H9 (cell line): ENCODE results near the gene CTPS1. TPM values are rescaled to one million over a fixed set of nuclear protein-coding genes. Genes with fewer than 3 reads are reported as not detected.

Experiments used
- DNase-seq: peaks from one replicate; pipeline ENCODE4 v3.0.0-alpha.2; 2017
- H2AFZ ChIP-seq: one replicate; pipeline ENCODE4 v1.6.1; 2013; ENCODE audit warnings: mild to moderate bottlenecking, low read length, control low read depth, moderate library complexity
- H2AK5ac ChIP-seq: 2 replicates; pipeline ENCODE4 v1.6.1; 2013; ENCODE audit warnings: low read length, control low read depth, mixed read lengths; ENCODE audit not compliant: insufficient read length
- H2BK120ac ChIP-seq: one replicate; pipeline ENCODE4 v1.6.1; 2013; ENCODE audit warnings: low read depth, mild to moderate bottlenecking, low read length, control low read depth, inconsistent platforms; ENCODE audit not compliant: poor library complexity, severe bottlenecking
- H2BK12ac ChIP-seq: 2 replicates; pipeline ENCODE4 v1.6.1; 2013; ENCODE audit warnings: low read length, control low read depth, mixed read lengths, low read depth; ENCODE audit not compliant: insufficient read length
- H2BK15ac ChIP-seq: 2 replicates; pipeline ENCODE4 v1.6.1; 2013; ENCODE audit warnings: low read depth, low read length, control low read depth
- H2BK20ac ChIP-seq: one replicate; pipeline ENCODE4 v1.6.1; 2013; ENCODE audit warnings: low read depth, mild to moderate bottlenecking, low read length, control low read depth, inconsistent platforms; ENCODE audit not compliant: poor library complexity, severe bottlenecking
- H2BK5ac ChIP-seq: 2 replicates; pipeline ENCODE4 v1.6.1; 2013; ENCODE audit warnings: low read length, control low read depth, mixed read lengths; ENCODE audit not compliant: insufficient read length
- H3K14ac ChIP-seq: 2 replicates; pipeline ENCODE4 v1.6.1; 2013; ENCODE audit warnings: low read length, control low read depth; ENCODE audit not compliant: insufficient read depth
- H3K18ac ChIP-seq: 2 replicates; pipeline ENCODE4 v1.6.1; 2013; ENCODE audit warnings: low read depth, mild to moderate bottlenecking, mixed read lengths, low read length, control low read depth; ENCODE audit not compliant: insufficient read length
- H3K23ac ChIP-seq: 2 replicates; pipeline ENCODE4 v1.6.1; 2013; ENCODE audit warnings: low read length, control low read depth, mixed read lengths, low read depth; ENCODE audit not compliant: insufficient read length
- H3K23me2 ChIP-seq: 2 replicates; pipeline ENCODE4 v1.6.1; 2013; ENCODE audit warnings: low read depth, mild to moderate bottlenecking, mixed read lengths, low read length, control low read depth; ENCODE audit not compliant: insufficient read length, poor library complexity, severe bottlenecking
- H3K27ac ChIP-seq: 2 replicates; pipeline ENCODE4 v1.5.1; 2013; ENCODE audit warnings: low read length, control low read depth, mixed read lengths, low read depth; ENCODE audit not compliant: insufficient read length
- H3K27me3 ChIP-seq: 2 replicates; pipeline ENCODE4 v1.6.1; 2013; ENCODE audit warnings: low read length, control low read depth, inconsistent platforms; ENCODE audit not compliant: insufficient read depth
- H3K4ac ChIP-seq: 2 replicates; pipeline ENCODE4 v1.6.1; 2013; ENCODE audit warnings: low read depth, mild to moderate bottlenecking, control low read depth, inconsistent platforms, low read length, moderate library complexity
- H3K4me1 ChIP-seq: 2 replicates; pipeline ENCODE4 v1.6.1; 2013; ENCODE audit warnings: low read length, control low read depth, inconsistent platforms; ENCODE audit not compliant: insufficient read depth
- H3K4me2 ChIP-seq: 2 replicates; pipeline ENCODE4 v1.6.1; 2013; ENCODE audit warnings: low read length, control low read depth, mixed read lengths; ENCODE audit not compliant: insufficient read length, insufficient read depth
- H3K56ac ChIP-seq: 2 replicates; pipeline ENCODE4 v1.6.1; 2013; ENCODE audit warnings: low read depth, mild to moderate bottlenecking, mixed read lengths, low read length, control low read depth; ENCODE audit not compliant: insufficient read length
- H3K79me1 ChIP-seq: 2 replicates; pipeline ENCODE4 v1.6.1; 2013; ENCODE audit warnings: low read depth, mild to moderate bottlenecking, moderate library complexity, low read length, control low read depth, inconsistent platforms; ENCODE audit not compliant: insufficient read depth, poor library complexity, severe bottlenecking
- H3K79me2 ChIP-seq: 2 replicates; pipeline ENCODE4 v1.6.1; 2013; ENCODE audit warnings: low read length, control low read depth, inconsistent platforms; ENCODE audit not compliant: insufficient read depth
- H3K9ac ChIP-seq: 2 replicates; pipeline ENCODE4 v1.6.1; 2013; ENCODE audit warnings: low read length, control low read depth, mixed read lengths; ENCODE audit not compliant: insufficient read length; ENCODE audit errors: extremely low read depth
- H3K9me3 ChIP-seq: one replicate; pipeline ENCODE4 v1.6.1; 2013; ENCODE audit warnings: low read depth, low read length, inconsistent platforms; ENCODE audit not compliant: control insufficient read depth
- H3T11ph ChIP-seq: one replicate; pipeline ENCODE4 v1.6.1; 2013; ENCODE audit warnings: mild to moderate bottlenecking, low read length, control low read depth, inconsistent platforms
- H4K20me1 ChIP-seq: one replicate; pipeline ENCODE4 v1.6.1; 2013; ENCODE audit not compliant: control insufficient read depth, insufficient read length, insufficient read depth
- H4K5ac ChIP-seq: 2 replicates; pipeline ENCODE4 v1.6.1; 2013; ENCODE audit warnings: low read depth, mild to moderate bottlenecking, mixed read lengths, low read length, control low read depth; ENCODE audit not compliant: insufficient read length
- H4K8ac ChIP-seq: replicated peaks from 2 replicates; pipeline ENCODE4 v1.6.1; 2013; ENCODE audit warnings: low read length, control low read depth, mixed read lengths, low read depth; ENCODE audit not compliant: insufficient read length
- H4K91ac ChIP-seq: 2 replicates; pipeline ENCODE4 v1.6.1; 2013; ENCODE audit warnings: low read depth, mild to moderate bottlenecking, moderate library complexity, mixed read lengths, low read length, control low read depth; ENCODE audit not compliant: insufficient read length
- H3K27ac Mint-ChIP-seq, 3 experiments: 2 replicates in 2 of 3; 3 replicates in 1 of 3; pipeline ENCODE4 v1.8.0; 2020 to 2021; ENCODE audit warnings: mixed read lengths in 3 of 3, mild to moderate bottlenecking in 1 of 3, moderate library complexity in 1 of 3
- H3K27me3 Mint-ChIP-seq: 2 replicates; pipeline ENCODE4 v1.8.0; 2021; ENCODE audit warnings: low read depth, mild to moderate bottlenecking, moderate library complexity, mixed read lengths
- H3K36me3 Mint-ChIP-seq, 3 experiments: 2 replicates in 2 of 3; 3 replicates in 1 of 3; pipeline ENCODE4 v1.8.0; 2020 to 2021; ENCODE audit warnings: low read depth in 3 of 3, mixed read lengths in 3 of 3; ENCODE audit not compliant: insufficient read depth in 1 of 3
- H3K4me1 Mint-ChIP-seq, 2 experiments: 2 replicates each; pipeline ENCODE4 v1.8.0; 2020; ENCODE audit warnings: mixed read lengths in 2 of 2
- H3K4me3 Mint-ChIP-seq, 2 experiments: 2 replicates in 1 of 2; 3 replicates in 1 of 2; pipeline ENCODE4 v1.8.0; 2020 to 2021; ENCODE audit warnings: mild to moderate bottlenecking in 2 of 2, mixed read lengths in 2 of 2, moderate library complexity in 1 of 2
- H3K9me3 Mint-ChIP-seq, 2 experiments: 2 replicates in 1 of 2; 3 replicates in 1 of 2; pipeline ENCODE4 v1.8.0; 2020; ENCODE audit warnings: mild to moderate bottlenecking in 2 of 2, mixed read lengths in 2 of 2, moderate library complexity in 1 of 2
- WGBS: extraction: QIAGEN DNeasy Blood & Tissue Kit; methylation state at CpG from one replicate; pipeline ENCODE4 v1.1.7; 2013; ENCODE audit warnings: missing lambda C conversion rate, low lambda C conversion rate, mixed read lengths; ENCODE audit not compliant: insufficient read length; ENCODE audit errors: extremely low coverage; 5-methylcytosine and 5-hydroxymethylcytosine counted together
- total RNA-seq: library from RNA; stranded (reverse); gene quantifications from 2 replicates; pipeline ENCODE4 v1.2.1, GENCODE V29; 2021
- TF ChIP-seq, protein P1 (sequence below): fragments of 200-600 bp; sonication (generic); conservative IDR thresholded peaks from 3 replicates; pipeline ENCODE4 v1.8.0; 2021; ENCODE audit warnings: antibody characterized with exemption, mild to moderate bottlenecking

CTPS1 gene
- total RNA-seq, 1 experiment from 2014 or later, result 105 TPM

DNA sequence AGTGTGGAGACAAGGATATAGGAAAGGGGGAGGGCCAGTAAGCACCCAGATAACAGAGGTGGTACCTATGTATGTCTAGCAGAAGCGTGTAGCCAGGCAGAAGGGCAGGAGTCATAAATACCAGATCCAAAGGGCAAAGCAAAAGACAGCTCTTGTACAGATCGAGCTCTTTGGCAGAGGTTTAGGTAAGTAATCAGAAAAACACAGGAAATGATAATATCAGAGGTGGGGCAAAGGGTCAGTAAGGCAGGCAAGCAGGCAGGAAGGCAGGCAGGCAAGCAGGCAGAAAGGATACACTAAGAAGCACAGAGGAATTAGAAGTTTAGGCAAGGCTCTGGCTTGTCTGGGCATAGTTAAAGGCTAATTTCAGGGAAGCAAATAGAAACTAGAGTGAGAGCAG is 64.7 kb downstream of the CTPS1 start:
- Histone ChIP-seq H4K20me1 (no peaks in the 10 kb centered on the region), H3K4me1 (no peaks in the 10 kb centered on the region), H3K79me1 (no peaks in the 10 kb centered on the region), H2AFZ (no peak overlapping the region), H3K27ac (no peak overlapping the region), H3K18ac (no peak overlapping the region), H3K9me3 (no peaks in the 10 kb centered on the region), H3K23me2 (no peaks in the 10 kb centered on the region), H3K23ac (no peak overlapping the region), H4K8ac (no peak overlapping the region), H4K91ac (no peak overlapping the region), H2BK12ac (no peak overlapping the region), H3K27me3 (no peaks in the 10 kb centered on the region), H3K9ac (no peak overlapping the region), H2BK5ac (no peak overlapping the region), H3K4ac (no peak overlapping the region), H3K14ac (no peak overlapping the region), H2BK20ac (no peak overlapping the region), H3K56ac (no peak overlapping the region), H4K5ac (no peak overlapping the region), H2BK120ac (no peak overlapping the region), H3T11ph (no peak overlapping the region), H2AK5ac (no peak overlapping the region), H3K4me2 (no peak overlapping the region), H3K79me2 (no peaks in the 10 kb centered on the region), H2BK15ac (no peak overlapping the region)
- TF ChIP-seq, protein P1, sequence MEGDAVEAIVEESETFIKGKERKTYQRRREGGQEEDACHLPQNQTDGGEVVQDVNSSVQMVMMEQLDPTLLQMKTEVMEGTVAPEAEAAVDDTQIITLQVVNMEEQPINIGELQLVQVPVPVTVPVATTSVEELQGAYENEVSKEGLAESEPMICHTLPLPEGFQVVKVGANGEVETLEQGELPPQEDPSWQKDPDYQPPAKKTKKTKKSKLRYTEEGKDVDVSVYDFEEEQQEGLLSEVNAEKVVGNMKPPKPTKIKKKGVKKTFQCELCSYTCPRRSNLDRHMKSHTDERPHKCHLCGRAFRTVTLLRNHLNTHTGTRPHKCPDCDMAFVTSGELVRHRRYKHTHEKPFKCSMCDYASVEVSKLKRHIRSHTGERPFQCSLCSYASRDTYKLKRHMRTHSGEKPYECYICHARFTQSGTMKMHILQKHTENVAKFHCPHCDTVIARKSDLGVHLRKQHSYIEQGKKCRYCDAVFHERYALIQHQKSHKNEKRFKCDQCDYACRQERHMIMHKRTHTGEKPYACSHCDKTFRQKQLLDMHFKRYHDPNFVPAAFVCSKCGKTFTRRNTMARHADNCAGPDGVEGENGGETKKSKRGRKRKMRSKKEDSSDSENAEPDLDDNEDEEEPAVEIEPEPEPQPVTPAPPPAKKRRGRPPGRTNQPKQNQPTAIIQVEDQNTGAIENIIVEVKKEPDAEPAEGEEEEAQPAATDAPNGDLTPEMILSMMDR, result no peak
- no CpG with 5 or more reads among the region's 2 CpGs for WGBS
- Mint-ChIP-seq H3K27ac (peak overlapping the region in 1 of 3 experiments; percentile 2; a peak in 2 of 7 replicates), H3K4me3 (no peak overlapping the region), H3K27me3 (no peaks in the 10 kb centered on the region), H3K36me3 (peaks cover 0 to 30% (median 22%) of the 10 kb centered on the region in 3 experiments; a peak in 5 of 7 replicates), H3K4me1 (no peaks in the 10 kb centered on the region), H3K9me3 (no peaks in the 10 kb centered on the region)
- DNase-seq, result no peak
